ENCODE measurements around the gene RNF112. TPM values are rescaled to one million over a fixed set of nuclear protein-coding genes. Genes with fewer than 3 reads are reported as not detected.

RNF112 gene
- total and polyA plus RNA-seq, 2 of the 13 experiments (the other 11 are each of a cell fraction or from before 2014, with no cell fraction given), result 0.05 TPM; not detected in 1

DNA sequence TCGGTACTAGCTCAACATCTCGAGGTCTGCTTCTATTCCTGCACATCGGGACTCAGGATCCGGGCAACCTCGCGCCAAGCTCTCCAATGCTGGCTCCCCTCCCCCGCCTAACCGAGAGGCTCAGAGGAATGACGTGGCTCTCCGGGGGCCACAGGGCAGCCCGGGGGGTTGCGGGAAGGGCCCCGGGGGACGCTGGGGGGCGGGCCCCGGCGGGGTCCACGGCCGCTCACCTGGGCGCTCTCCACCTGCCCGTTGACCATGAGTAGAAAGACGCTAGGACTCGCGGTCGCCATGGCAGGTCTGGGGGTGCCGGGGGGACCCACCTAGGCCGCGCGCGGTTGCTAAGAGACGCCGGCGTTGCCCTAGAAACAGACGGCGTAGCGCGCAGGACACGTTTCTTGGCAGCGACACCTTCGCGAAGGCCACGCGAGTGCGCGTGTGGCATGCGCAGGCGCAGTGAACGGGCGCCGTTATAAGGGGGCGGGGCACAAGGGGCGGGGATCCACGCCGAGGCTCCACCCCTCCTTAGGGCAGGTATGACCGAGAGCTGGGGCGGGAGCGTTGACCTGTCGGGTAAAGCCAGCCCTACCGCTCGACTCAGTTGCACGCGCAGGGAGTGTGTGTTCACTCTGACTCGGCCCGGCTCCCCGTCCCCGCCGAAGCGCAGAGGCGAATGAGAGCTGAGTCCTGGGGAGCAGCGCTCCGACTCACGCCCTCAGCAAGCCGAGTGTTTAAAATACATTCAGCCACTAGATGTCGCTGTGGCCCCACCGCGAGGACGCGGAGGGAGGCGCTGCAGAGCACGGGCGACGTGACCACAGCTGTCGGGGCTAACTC, 48.5 kb upstream of the RNF112 start, which contains the start of gene B9D1 (continued):
- TF ChIP-seq ZNF609 (CRISPR knock-in tag; IDR thresholded peaks at IDR 0.05; ENCODE audit: borderline replicate concordance), result peak; percentile 23; the same call in 1 of the 2 replicates
- TF ChIP-seq ZNF558 (CRISPR knock-in tag; IDR thresholded peaks at IDR 0.05; ENCODE audit: borderline replicate concordance), result peak; percentile 69; the same call in 1 of the 2 replicates
- TF ChIP-seq, protein P1, sequence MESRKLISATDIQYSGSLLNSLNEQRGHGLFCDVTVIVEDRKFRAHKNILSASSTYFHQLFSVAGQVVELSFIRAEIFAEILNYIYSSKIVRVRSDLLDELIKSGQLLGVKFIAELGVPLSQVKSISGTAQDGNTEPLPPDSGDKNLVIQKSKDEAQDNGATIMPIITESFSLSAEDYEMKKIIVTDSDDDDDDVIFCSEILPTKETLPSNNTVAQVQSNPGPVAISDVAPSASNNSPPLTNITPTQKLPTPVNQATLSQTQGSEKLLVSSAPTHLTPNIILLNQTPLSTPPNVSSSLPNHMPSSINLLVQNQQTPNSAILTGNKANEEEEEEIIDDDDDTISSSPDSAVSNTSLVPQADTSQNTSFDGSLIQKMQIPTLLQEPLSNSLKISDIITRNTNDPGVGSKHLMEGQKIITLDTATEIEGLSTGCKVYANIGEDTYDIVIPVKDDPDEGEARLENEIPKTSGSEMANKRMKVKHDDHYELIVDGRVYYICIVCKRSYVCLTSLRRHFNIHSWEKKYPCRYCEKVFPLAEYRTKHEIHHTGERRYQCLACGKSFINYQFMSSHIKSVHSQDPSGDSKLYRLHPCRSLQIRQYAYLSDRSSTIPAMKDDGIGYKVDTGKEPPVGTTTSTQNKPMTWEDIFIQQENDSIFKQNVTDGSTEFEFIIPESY (CRISPR knock-in tag; IDR thresholded peaks at IDR 0.05), result peak; percentile 46; the same call in 1 of the 2 replicates
- TF ChIP-seq PRDM15 (CRISPR knock-in tag; IDR thresholded peaks at IDR 0.05), result no peak
- TF ChIP-seq BRD4 (CRISPR knock-in tag; IDR thresholded peaks at IDR 0.05), result no peak; the same call in 1 of the 2 replicates
- TF ChIP-seq HDAC1 (CRISPR knock-in tag; IDR thresholded peaks at IDR 0.05), result peak; percentile 97
- TF ChIP-seq PAXIP1 (CRISPR knock-in tag; conservative IDR thresholded peaks at IDR 0.05), result no peak; the same call in 1 of the 2 replicates
- TF ChIP-seq ZNF24 (IDR thresholded peaks at IDR 0.05), result no peak
- no peak; the same call in 1 of the 2 replicates for TF ChIP-seq MYPOP (CRISPR knock-in tag; IDR thresholded peaks at IDR 0.05)
- peak; percentile 78 for TF ChIP-seq PHF8 (CRISPR knock-in tag; IDR thresholded peaks at IDR 0.05)
- TF ChIP-seq ASH2L (IDR thresholded peaks at IDR 0.05; ENCODE audit: insufficient read length, low read depth, low read length), result peak; percentile 30

All from HepG2 (cell line).